Skeletal muscle tissue (tissue), 4 donors: Measurements from ENCODE around the gene STAT1. TPM values are rescaled to one million over a fixed set of nuclear protein-coding genes. Genes with fewer than 3 reads are reported as not detected.

Experiments used
- H3K27ac ChIP-seq: one replicate; pipeline ENCODE4 v1.7.0; 2013; ENCODE audit warnings: mild to moderate bottlenecking, low read depth, low read length, inconsistent platforms
- H3K27me3 ChIP-seq, 3 donors: one replicate each; pipeline ENCODE4 v1.7.0; 2013; ENCODE audit warnings: low read length in 3 of 3; ENCODE audit not compliant: control insufficient read depth in 3 of 3, insufficient read depth in 3 of 3
- H3K36me3 ChIP-seq, 3 donors: one replicate each; pipeline ENCODE4 v1.7.0; 2013; ENCODE audit warnings: low read length in 3 of 3; ENCODE audit not compliant: control insufficient read depth in 3 of 3, insufficient read depth in 3 of 3
- H3K4me1 ChIP-seq, 3 donors: one replicate each; pipeline ENCODE4 v1.7.0; 2013; ENCODE audit warnings: low read length in 3 of 3, mild to moderate bottlenecking in 3 of 3; ENCODE audit not compliant: control insufficient read depth in 3 of 3, insufficient read depth in 3 of 3
- H3K4me3 ChIP-seq, 3 donors: one replicate each; pipeline ENCODE4 v1.7.0; 2013; ENCODE audit warnings: low read length in 3 of 3
- H3K9ac ChIP-seq, 3 donors: one replicate each; pipeline ENCODE4 v1.7.0; 2013; ENCODE audit warnings: low read length in 3 of 3, mild to moderate bottlenecking in 3 of 3, moderate library complexity in 2 of 3, low read depth in 1 of 3
- H3K9me3 ChIP-seq, 3 donors: one replicate each; pipeline ENCODE4 v1.7.0; 2013; ENCODE audit warnings: low read length in 3 of 3; ENCODE audit not compliant: control insufficient read depth in 3 of 3
- total RNA-seq: library from RNA; depleted of rRNA; stranded (reverse); fragments of >200 nt; gene quantifications from one replicate; pipeline ENCODE4 v1.2.3, GENCODE V29; 2014
- donor health status: Osteomylitis.

The STAT1 gene
- total RNA-seq, 1 donor from 2014 or later = 30.3 TPM

GRCh38 chr2:190978389-190979053 lies 35.5 kb downstream of the STAT1 start:
- Histone ChIP-seq H3K4me1 (peaks cover 0 to 7% (median 0%) of the 10 kb centered on the region in 3 donors), H3K4me3 (no peak overlapping the region), H3K9ac (no peak overlapping the region), H3K27me3 (no peaks in the 10 kb centered on the region), H3K36me3 (peaks cover 71 to 95% (median 78%) of the 10 kb centered on the region in 3 donors), H3K9me3 (no peaks in the 10 kb centered on the region), H3K27ac (no peak overlapping the region)

GRCh38 chr2:190977505-190977904 lies 36.5 kb downstream of the STAT1 start:
- no peak overlapping the region for H3K27ac ChIP-seq
- H3K4me1 ChIP-seq = peaks cover 0 to 11% (median 0%) of the 10 kb centered on the region in 3 donors
- no peaks in the 10 kb centered on the region for H3K27me3 ChIP-seq
- no peak overlapping the region for H3K4me3 ChIP-seq
- peak overlapping the region in 1 of 3 donors; percentile 0 for H3K9ac ChIP-seq
- peaks cover 70 to 94% (median 76%) of the 10 kb centered on the region in 3 donors for H3K36me3 ChIP-seq
- H3K9me3 ChIP-seq = no peaks in the 10 kb centered on the region

- no peaks in the 10 kb centered on the region for H3K9me3 ChIP-seq
- no peak overlapping the region for H3K27ac ChIP-seq
- H3K4me1 ChIP-seq = peaks cover 0 to 11% (median 2%) of the 10 kb centered on the region in 3 donors
These were observed 37.5 kb downstream of the STAT1 start for GRCh38 chr2:190976521-190976920.

GRCh38 chr2:190974629-190975361 lies 39.2 kb downstream of the STAT1 start:
- no peaks in the 10 kb centered on the region for H3K27me3 ChIP-seq
- H3K9ac ChIP-seq = no peak overlapping the region
- peaks cover 69 to 91% (median 77%) of the 10 kb centered on the region in 3 donors for H3K36me3 ChIP-seq
- H3K4me1 ChIP-seq = peaks cover 0 to 7% (median 2%) of the 10 kb centered on the region in 3 donors
- peak overlapping the region; percentile 16 for H3K27ac ChIP-seq
- no peaks in the 10 kb centered on the region for H3K9me3 ChIP-seq
- no peak overlapping the region for H3K4me3 ChIP-seq

More at GRCh38 chr2:190976521-190976920, 37.5 kb downstream of the STAT1 start:
- H3K9ac ChIP-seq = no peak overlapping the region
- no peak overlapping the region for H3K4me3 ChIP-seq
- H3K36me3 ChIP-seq = peaks cover 72 to 93% (median 75%) of the 10 kb centered on the region in 3 donors
- H3K27me3 ChIP-seq = no peaks in the 10 kb centered on the region

GRCh38 chr2:190973726-190974628 lies 40.0 kb downstream of the STAT1 start:
- H3K36me3 ChIP-seq = peaks cover 68 to 92% (median 79%) of the 10 kb centered on the region in 3 donors
- no peak overlapping the region for H3K4me3 ChIP-seq
- no peak overlapping the region for H3K27ac ChIP-seq
- no peaks in the 10 kb centered on the region for H3K27me3 ChIP-seq
- no peaks in the 10 kb centered on the region for H3K9me3 ChIP-seq
- no peak overlapping the region for H3K9ac ChIP-seq
- peaks cover 0 to 7% (median 2%) of the 10 kb centered on the region in 3 donors for H3K4me1 ChIP-seq

- H3K36me3 ChIP-seq = peaks cover 61 to 90% (median 72%) of the 10 kb centered on the region in 3 donors
- H3K27me3 ChIP-seq = no peaks in the 10 kb centered on the region
- no peaks in the 10 kb centered on the region for H3K9me3 ChIP-seq
- no peak overlapping the region for H3K9ac ChIP-seq
- peaks cover 0 to 5% (median 2%) of the 10 kb centered on the region in 3 donors for H3K4me1 ChIP-seq
- H3K4me3 ChIP-seq = no peak overlapping the region
- no peak overlapping the region for H3K27ac ChIP-seq
These were observed 40.7 kb downstream of the STAT1 start for GRCh38 chr2:190973262-190973661.

- H3K9me3 ChIP-seq = no peaks in the 10 kb centered on the region
- no peak overlapping the region for H3K9ac ChIP-seq
- no peak overlapping the region for H3K27ac ChIP-seq
- no peaks in the 10 kb centered on the region for H3K27me3 ChIP-seq
- H3K4me3 ChIP-seq = no peak overlapping the region
- peaks cover 60 to 90% (median 70%) of the 10 kb centered on the region in 3 donors for H3K36me3 ChIP-seq
- peaks cover 0 to 4% (median 2%) of the 10 kb centered on the region in 3 donors for H3K4me1 ChIP-seq
These were observed 41.1 kb downstream of the STAT1 start for GRCh38 chr2:190972846-190973245.

- peaks cover 57 to 89% (median 67%) of the 10 kb centered on the region in 3 donors for H3K36me3 ChIP-seq
- no peak overlapping the region for H3K4me3 ChIP-seq
- no peaks in the 10 kb centered on the region for H3K27me3 ChIP-seq
- no peaks in the 10 kb centered on the region for H3K9me3 ChIP-seq
- H3K4me1 ChIP-seq = peaks cover 0 to 4% (median 2%) of the 10 kb centered on the region in 3 donors
- no peak overlapping the region for H3K9ac ChIP-seq
- no peak overlapping the region for H3K27ac ChIP-seq
These were observed 41.8 kb downstream of the STAT1 start for GRCh38 chr2:190972213-190972612.

- Histone ChIP-seq H3K27ac (peak overlapping the region; percentile 3), H3K9ac (no peak overlapping the region), H3K9me3 (no peaks in the 10 kb centered on the region), H3K4me3 (no peak overlapping the region), H3K36me3 (peaks cover 58 to 80% (median 61%) of the 10 kb centered on the region in 3 donors), H3K4me1 (peaks cover 0 to 4% (median 2%) of the 10 kb centered on the region in 3 donors), H3K27me3 (no peaks in the 10 kb centered on the region)
These were observed 43.0 kb downstream of the STAT1 start for GRCh38 chr2:190970873-190971506.
